Duodenal mucosa (tissue), 2 donors: ENCODE results near the gene NFIX.

Experiments used
- H3K27ac ChIP-seq: one replicate; pipeline ENCODE4 v1.7.0; 2013; ENCODE audit warnings: low read depth, low read length
- H3K27me3 ChIP-seq, 2 donors: one replicate each; pipeline ENCODE4 v1.7.0; 2013; ENCODE audit warnings: low read length in 2 of 2, control low read depth in 1 of 2; ENCODE audit not compliant: insufficient read depth in 2 of 2, control insufficient read depth in 1 of 2
- H3K36me3 ChIP-seq, 2 donors: one replicate each; pipeline ENCODE4 v1.7.0; 2013; ENCODE audit warnings: low read length in 2 of 2, control low read depth in 1 of 2; ENCODE audit not compliant: insufficient read depth in 2 of 2, control insufficient read depth in 1 of 2
- H3K4me1 ChIP-seq, 2 donors: one replicate each; pipeline ENCODE4 v1.7.0; 2013; ENCODE audit warnings: low read length in 2 of 2, control low read depth in 1 of 2; ENCODE audit not compliant: insufficient read depth in 2 of 2, control insufficient read depth in 1 of 2
- H3K4me3 ChIP-seq, 2 donors: one replicate each; pipeline ENCODE4 v1.7.0; 2013; ENCODE audit warnings: low read length in 2 of 2, low read depth in 1 of 2
- H3K9ac ChIP-seq, 2 donors: one replicate each; pipeline ENCODE4 v1.7.0; 2013; ENCODE audit warnings: low read length in 2 of 2, low read depth in 1 of 2
- H3K9me3 ChIP-seq, 2 donors: one replicate each; pipeline ENCODE4 v1.7.0; 2013; ENCODE audit warnings: low read length in 2 of 2, control low read depth in 1 of 2; ENCODE audit not compliant: control insufficient read depth in 1 of 2

Gene NFIX

GRCh38 chr19:13138171-13138915 is 143.1 kb downstream of the NFIX start:
- Histone ChIP-seq H3K9me3 (no peaks in the 10 kb centered on the region), H3K36me3 (peaks cover 22 to 44% of the 10 kb centered on the region in 2 donors), H3K4me3 (no peak overlapping the region), H3K27me3 (no peaks in the 10 kb centered on the region), H3K9ac (no peak overlapping the region), H3K4me1 (peaks cover 0 to 3% of the 10 kb centered on the region in 2 donors), H3K27ac (no peak overlapping the region)

- Histone ChIP-seq H3K9ac (no peak overlapping the region), H3K27me3 (no peaks in the 10 kb centered on the region), H3K27ac (no peak overlapping the region), H3K4me3 (no peak overlapping the region), H3K4me1 (peaks cover 0 to 4% of the 10 kb centered on the region in 2 donors), H3K36me3 (peaks cover 22 to 46% of the 10 kb centered on the region in 2 donors), H3K9me3 (no peaks in the 10 kb centered on the region)
Measured at GRCh38 chr19:13138916-13139198, 143.6 kb downstream of the NFIX start.

GRCh38 chr19:13139633-13140311 is 144.5 kb downstream of the NFIX start:
- Histone ChIP-seq H3K27ac (no peak overlapping the region), H3K27me3 (no peaks in the 10 kb centered on the region), H3K4me1 (peaks cover 0 to 4% of the 10 kb centered on the region in 2 donors), H3K9ac (no peak overlapping the region), H3K36me3 (peaks cover 22 to 51% of the 10 kb centered on the region in 2 donors), H3K4me3 (no peak overlapping the region), H3K9me3 (no peaks in the 10 kb centered on the region)

GRCh38 chr19:13146763-13147563 is 151.7 kb downstream of the NFIX start:
- H3K4me1 ChIP-seq = peaks cover 10 to 16% of the 10 kb centered on the region in 2 donors
- H3K9me3 ChIP-seq = no peaks in the 10 kb centered on the region
- H3K27me3 ChIP-seq = no peaks in the 10 kb centered on the region
- peaks cover 0 to 17% of the 10 kb centered on the region in 2 donors for H3K36me3 ChIP-seq
- H3K4me3 ChIP-seq = no peak overlapping the region
- no peak overlapping the region for H3K27ac ChIP-seq
- no peak overlapping the region for H3K9ac ChIP-seq
